ENCODE data around the gene SRP9.
"Not testable (repeated sequence)": the region's sequence is repeated elsewhere in the genome, so short reads cannot be mapped to it uniquely, and the experiment has no call there.

SRP9 gene

GRCh38 chr1:225813214-225813964, 35.8 kb downstream of the SRP9 start:
- DNase-seq (ENCODE audit: low read depth) = no peak
- TF ChIP-seq CTCF (IDR thresholded peaks at IDR 0.05; ENCODE audit: low read depth, low read length, missing control alignments) = no peak
- H3K4me3 ChIP-seq (ENCODE audit: low read depth, low read length) = no peak overlapping the region

- no peak overlapping the region for H3K4me3 ChIP-seq (ENCODE audit: low read depth, low read length)
- no peak for TF ChIP-seq CTCF (IDR thresholded peaks at IDR 0.05; ENCODE audit: low read depth, low read length, missing control alignments)
- DNase-seq (ENCODE audit: low read depth) = no peak
Observed at GRCh38 chr1:225814381-225814780, 36.8 kb downstream of the SRP9 start.

- not testable (repeated sequence) for DNase-seq (ENCODE audit: low read depth); H3K4me3 ChIP-seq (ENCODE audit: low read depth, low read length)
Observed at GRCh38 chr1:225815090-225815489, 37.5 kb downstream of the SRP9 start.

- TF ChIP-seq CTCF (IDR thresholded peaks at IDR 0.05; ENCODE audit: low read depth, low read length, missing control alignments) = no peak
- no peak for DNase-seq (ENCODE audit: low read depth)
- H3K4me3 ChIP-seq (ENCODE audit: low read depth, low read length) = no peak overlapping the region
Observed at GRCh38 chr1:225815526-225816178, 38.0 kb downstream of the SRP9 start.

GRCh38 chr1:225816643-225817538, 39.3 kb downstream of the SRP9 start:
- no peak overlapping the region for H3K4me3 ChIP-seq (ENCODE audit: low read depth, low read length)
- no peak for TF ChIP-seq CTCF (IDR thresholded peaks at IDR 0.05; ENCODE audit: low read depth, low read length, missing control alignments)
- no peak for DNase-seq (ENCODE audit: low read depth)

GRCh38 chr1:225817611-225818061, 40.0 kb downstream of the SRP9 start:
- no peak overlapping the region for H3K4me3 ChIP-seq (ENCODE audit: low read depth, low read length)
- TF ChIP-seq CTCF (IDR thresholded peaks at IDR 0.05; ENCODE audit: low read depth, low read length, missing control alignments) = no peak
- no peak for DNase-seq (ENCODE audit: low read depth)

- no peak for TF ChIP-seq CTCF (IDR thresholded peaks at IDR 0.05; ENCODE audit: low read depth, low read length, missing control alignments)
- no peak for DNase-seq (ENCODE audit: low read depth)
- no peak overlapping the region for H3K4me3 ChIP-seq (ENCODE audit: low read depth, low read length)
Observed at GRCh38 chr1:225818229-225818628, 40.6 kb downstream of the SRP9 start.
